Right lobe of liver (tissue), 4 donors: ENCODE results near the gene SUCNR1.

ENCODE experiments used
- CTCF ChIP-seq, 4 donors: fragments of 200-600 bp in 3 of 4; fragments of 450-650 bp in 1 of 4; IDR thresholded peaks; one replicate each; pipeline versions ENCODE4 v1.5.1 to v1.8.0; 2016 to 2022; ENCODE audit warnings: antibody characterized with exemption in 4 of 4, mild to moderate bottlenecking in 2 of 4
- POLR2A ChIP-seq: fragments of 450-650 bp; IDR thresholded peaks from one replicate; pipeline ENCODE4 v1.6.1; 2017; ENCODE audit warnings: antibody characterized with exemption, mild to moderate bottlenecking
- donor health status: DM: no; HTN: no; CAD: no.
- donor health status: DM: no; HTN: no; CAD: no.
- donor health status: DM: no; HTN: yes; CAD: no.

GRCh38 chr3:151863611-151864010 lies 9.8 kb upstream of the SUCNR1 start:
- TF ChIP-seq CTCF (IDR thresholded peaks at IDR 0.05), result no peak
- TF ChIP-seq POLR2A, result no peak
